HEK293 (cell line): Measurements from ENCODE around the gene SLC12A3.

ENCODE experiments used
- CTCF ChIA-PET: fragments of 350-600 bp; formaldehyde crosslinking; extraction: SDS; loops from one replicate; lab custom pipeline; 2021; ENCODE audit warnings: antibody characterized with exemption; lab: Yijun Ruan, JAX
- POLR2A ChIA-PET: fragments of 300-600 bp; formaldehyde crosslinking; extraction: SDS; loops from one replicate; lab custom pipeline; 2020; ENCODE audit warnings: antibody characterized with exemption, inconsistent platforms; lab: Yijun Ruan, JAX
- H3K27ac ChIP-seq: fragments of 200-500 bp; sonication (Bioruptor generic); 2 replicates; pipeline ENCODE4 v1.5.1; 2014; ENCODE audit warnings: low read depth, low read length, control low read depth, inconsistent platforms; ENCODE audit errors: extremely low read depth
- H3K36me3 ChIP-seq, 2 experiments: fragments of 200-500 bp in 1 of 2; sonication (Bioruptor generic) in 1 of 2; 1 replicate in 1 of 2; 2 replicates in 1 of 2; pipeline ENCODE4 v1.5.1; 2014 to 2017; ENCODE audit warnings: inconsistent platforms in 2 of 2, low read length in 2 of 2; ENCODE audit not compliant: control insufficient read depth in 2 of 2, insufficient read depth in 1 of 2
- H3K4me1 ChIP-seq: fragments of 200-500 bp; sonication (Bioruptor generic); 2 replicates; pipeline ENCODE4 v1.5.1; 2014; ENCODE audit warnings: mild to moderate bottlenecking, low read length, inconsistent platforms; ENCODE audit not compliant: control insufficient read depth, insufficient read depth
- H3K4me3 ChIP-seq: 2 replicates; pipeline ENCODE4 v1.5.1; 2011; ENCODE audit warnings: low read depth, mild to moderate bottlenecking, control low read depth, low read length, moderate library complexity
- H3K9me3 ChIP-seq: fragments of 200-500 bp; sonication (Bioruptor generic); 2 replicates; pipeline ENCODE4 v1.5.1; 2014; ENCODE audit warnings: low read depth, low read length, inconsistent platforms; ENCODE audit not compliant: control insufficient read depth, insufficient read depth
- EGR2 ChIP-seq: fragments of 450-650 bp; formaldehyde crosslinking; IDR thresholded peaks from 2 replicates; pipeline ENCODE4 v1.5.1; 2016; ENCODE audit warnings: low read depth, missing biosample characterization, missing genetic modification characterization
- GLI4 ChIP-seq: fragments of 450-650 bp; formaldehyde crosslinking; IDR thresholded peaks from 2 replicates; pipeline ENCODE4 v1.5.1; 2016; ENCODE audit warnings: missing biosample characterization, missing genetic modification characterization
- PRDM1 ChIP-seq: fragments of 450-650 bp; formaldehyde crosslinking; IDR thresholded peaks from 2 replicates; pipeline ENCODE4; 2016; ENCODE audit warnings: missing biosample characterization, missing genetic modification characterization
- PRDM2 ChIP-seq: fragments of 450-650 bp; formaldehyde crosslinking; IDR thresholded peaks from 2 replicates; pipeline ENCODE4 v1.5.1; 2016; ENCODE audit warnings: missing biosample characterization, missing genetic modification characterization, borderline replicate concordance
- ZFP41 ChIP-seq: fragments of 450-650 bp; formaldehyde crosslinking; IDR thresholded peaks from 2 replicates; pipeline ENCODE4 v1.5.1; 2016; ENCODE audit warnings: missing biosample characterization, missing genetic modification characterization, borderline replicate concordance
- ZFP69B ChIP-seq: fragments of 450-650 bp; formaldehyde crosslinking; IDR thresholded peaks from 2 replicates; pipeline ENCODE4 v1.5.1; 2016; ENCODE audit warnings: missing biosample characterization, missing genetic modification characterization
- ZNF202 ChIP-seq: fragments of 450-650 bp; formaldehyde crosslinking; IDR thresholded peaks from 2 replicates; pipeline ENCODE4 v1.5.1; 2016; ENCODE audit warnings: missing biosample characterization, missing genetic modification characterization, borderline replicate concordance
- ZNF274 ChIP-seq, 2 experiments: fragments of 200-500 bp in 1 of 2; fragments of 450-650 bp in 1 of 2; sonication (Bioruptor generic) in 1 of 2; formaldehyde crosslinking in 1 of 2; IDR thresholded peaks; 2 replicates each; pipeline versions ENCODE4 v1.5.1 to v1.6.1; 2014 to 2016; ENCODE audit warnings: borderline replicate concordance in 1 of 2, inconsistent platforms in 1 of 2, low read length in 1 of 2, missing biosample characterization in 1 of 2, missing genetic modification characterization in 1 of 2
- ZNF449 ChIP-seq: fragments of 450-650 bp; formaldehyde crosslinking; IDR thresholded peaks from 2 replicates; pipeline ENCODE4 v1.5.1; 2017; ENCODE audit warnings: missing biosample characterization, mild to moderate bottlenecking, missing genetic modification characterization, moderate library complexity
- ZNF76 ChIP-seq: fragments of 450-650 bp; formaldehyde crosslinking; IDR thresholded peaks from 2 replicates; pipeline ENCODE4; 2016; ENCODE audit warnings: low read depth, missing biosample characterization, missing genetic modification characterization, borderline replicate concordance

Gene SLC12A3

GRCh38 chr16:56870276-56870888, 5.4 kb downstream of the SLC12A3 start (continued):
- TF ChIP-seq PRDM2 (tag by site-specific recombination): no peak

- H3K4me1 ChIP-seq: no peaks in the 10 kb centered on the region
- H3K9me3 ChIP-seq: no peaks in the 10 kb centered on the region
- H3K36me3 ChIP-seq: no peaks in the 10 kb centered on the region
- POLR2A ChIA-PET: no interaction called here
- TF ChIP-seq ZFP41 (tag by site-specific recombination) (no peak), PRDM1 (tag by site-specific recombination) (peak; percentile 79)
- TF ChIP-seq, all 188 proteins: peak for 1
- no peak overlapping the region for H3K4me3 ChIP-seq
- CTCF ChIA-PET: interaction anchor here (0.7 kb wide), 2 partner anchors 77 to 374 kb away, joined by 3 to 4 read pairs; no protein-coding TSS in a partner anchor
- H3K27ac ChIP-seq: no peak overlapping the region
Measured at GRCh38 chr16:56871172-56871593, 6.2 kb downstream of the SLC12A3 start.

- ChIA-PET POLR2A (no interaction called here), CTCF (no interaction called here)
- H3K36me3 ChIP-seq: no peaks in the 10 kb centered on the region
- H3K9me3 ChIP-seq: no peaks in the 10 kb centered on the region
- H3K27ac ChIP-seq: no peak overlapping the region
- no peak overlapping the region for H3K4me3 ChIP-seq
- H3K4me1 ChIP-seq: no peaks in the 10 kb centered on the region
- peak; percentile 96 for TF ChIP-seq GLI4 (tag by site-specific recombination)
- TF ChIP-seq ZNF449 (tag by site-specific recombination): peak; percentile 49; the same call in 1 of the 2 replicates
- TF ChIP-seq EGR2 (tag by site-specific recombination): no peak
Measured at GRCh38 chr16:56872863-56873391, 7.9 kb downstream of the SLC12A3 start.

GRCh38 chr16:56874800-56875199, 9.8 kb downstream of the SLC12A3 start:
- Histone ChIP-seq H3K9me3 (no peaks in the 10 kb centered on the region), H3K27ac (no peak overlapping the region), H3K36me3 (no peaks in the 10 kb centered on the region), H3K4me1 (no peaks in the 10 kb centered on the region), H3K4me3 (no peak overlapping the region)
- TF ChIP-seq ZNF202 (tag by site-specific recombination): no peak
- TF ChIP-seq ZNF274 (IDR thresholded peaks at IDR 0.05; ENCODE audit: low read length): no peak
- TF ChIP-seq ZNF274 (tag by site-specific recombination; IDR thresholded peaks at IDR 0.05; ENCODE audit: borderline replicate concordance): no peak
- peak; percentile 64; the same call in 1 of the 2 replicates for TF ChIP-seq ZNF449 (tag by site-specific recombination)
- TF ChIP-seq ZFP69B (tag by site-specific recombination): no peak
- no peak for TF ChIP-seq ZNF76 (tag by site-specific recombination)
- CTCF ChIA-PET: interaction anchor here (0.6 to 2.4 kb wide), 5 partner anchors 8 to 92 kb away, joined by 3 to 18 read pairs (median 5); no protein-coding TSS in a partner anchor
- POLR2A ChIA-PET: no interaction called here
